NCI-H524 treated with DMSO at 0.1 percent for 48 hours (cell line): ENCODE results near the gene NUCKS1.

Experiments used
- DNase-seq: peaks from one replicate; lab custom pipeline; 2025; lab: John Stamatoyannopoulos, UW

Gene NUCKS1

GRCh38 chr1:205770618-205771017, 20.6 kb upstream of the NUCKS1 start:
- no peak for DNase-seq

GRCh38 chr1:205769641-205770365, 19.8 kb upstream of the NUCKS1 start:
- DNase-seq: no peak

- DNase-seq: no peak
Observed at GRCh38 chr1:205767248-205767647, 17.3 kb upstream of the NUCKS1 start.

GRCh38 chr1:205766570-205766969, 16.6 kb upstream of the NUCKS1 start:
- no peak for DNase-seq

GRCh38 chr1:205766038-205766437, 16.1 kb upstream of the NUCKS1 start:
- no peak for DNase-seq

- DNase-seq: no peak
Observed at GRCh38 chr1:205764578-205764977, 14.6 kb upstream of the NUCKS1 start.

GRCh38 chr1:205763980-205764379, 14.0 kb upstream of the NUCKS1 start:
- no peak for DNase-seq

- DNase-seq: no peak
Observed at GRCh38 chr1:205760606-205761005, 10.6 kb upstream of the NUCKS1 start.

- DNase-seq: no peak
Observed at GRCh38 chr1:205756552-205756951, 6.6 kb upstream of the NUCKS1 start.

GRCh38 chr1:205754857-205755256, 4.9 kb upstream of the NUCKS1 start:
- no peak for DNase-seq

GRCh38 chr1:205751036-205751651, 1.2 kb upstream of the NUCKS1 start:
- no peak for DNase-seq

GRCh38 chr1:205749234-205750137, 496 bp downstream of the NUCKS1 start:
- peak; percentile 50 for DNase-seq

GRCh38 chr1:205748403-205749233, 1.4 kb downstream of the NUCKS1 start:
- DNase-seq: peak; percentile 5

- no peak for DNase-seq
Observed at GRCh38 chr1:205746757-205747412, 3.1 kb downstream of the NUCKS1 start.

GRCh38 chr1:205744403-205744802, 5.6 kb downstream of the NUCKS1 start:
- DNase-seq: no peak

- no peak for DNase-seq
Observed at GRCh38 chr1:205743977-205744376, 6.0 kb downstream of the NUCKS1 start.

- DNase-seq: no peak
Observed at GRCh38 chr1:205741681-205742080, 8.3 kb downstream of the NUCKS1 start.

- DNase-seq: no peak
Observed at GRCh38 chr1:205739348-205740160, 10.4 kb downstream of the NUCKS1 start.

GRCh38 chr1:205735218-205735617, 14.8 kb downstream of the NUCKS1 start:
- DNase-seq: no peak

- no peak for DNase-seq
Observed at GRCh38 chr1:205733438-205734175, 16.4 kb downstream of the NUCKS1 start.
